Smooth muscle cell (in vitro differentiated cells): Measurements from ENCODE around the gene DNALI1. TPM values are rescaled to one million over a fixed set of nuclear protein-coding genes. Genes with fewer than 3 reads are reported as not detected.

ENCODE experiments used
- DNase-seq: peaks from one replicate; lab custom pipeline; 2025; ENCODE audit not compliant: unreplicated experiment; lab: John Stamatoyannopoulos, UW
- H2AFZ ChIP-seq: fragments of 200-600 bp; sonication (generic); 2 replicates; pipeline ENCODE4 v1.6.0; 2016; ENCODE audit warnings: antibody characterized with exemption, low read depth, mild to moderate bottlenecking
- H3F3A ChIP-seq: fragments of 200-600 bp; sonication (generic); 2 replicates; pipeline ENCODE4 v1.6.0; 2017; ENCODE audit warnings: antibody characterized with exemption, low read depth
- H3K27ac ChIP-seq: fragments of 200-600 bp; sonication (generic); 2 replicates; pipeline ENCODE4 v1.5.1; 2016; ENCODE audit warnings: low read depth, mild to moderate bottlenecking
- H3K27me3 ChIP-seq: fragments of 200-600 bp; sonication (generic); 2 replicates; pipeline ENCODE4 v1.6.1; 2016; ENCODE audit warnings: low read depth, mild to moderate bottlenecking
- H3K36me3 ChIP-seq: fragments of 200-600 bp; sonication (generic); 2 replicates; pipeline ENCODE4 v1.5.1; 2016; ENCODE audit warnings: low read depth
- H3K4me1 ChIP-seq: fragments of 200-600 bp; sonication (generic); 2 replicates; pipeline ENCODE4 v1.5.1; 2016; ENCODE audit warnings: low read depth
- H3K4me2 ChIP-seq: fragments of 200-600 bp; sonication (generic); 2 replicates; pipeline ENCODE4 v1.6.0; 2016; ENCODE audit warnings: mild to moderate bottlenecking
- H3K4me3 ChIP-seq: fragments of 200-600 bp; sonication (generic); 2 replicates; pipeline ENCODE4 v1.5.1; 2016; ENCODE audit warnings: mild to moderate bottlenecking
- H3K79me2 ChIP-seq: fragments of 200-600 bp; sonication (generic); 2 replicates; pipeline ENCODE4 v1.6.0; 2016; ENCODE audit warnings: low read depth, mild to moderate bottlenecking
- H3K9ac ChIP-seq: fragments of 200-600 bp; sonication (generic); 2 replicates; pipeline ENCODE4 v1.6.0; 2016; ENCODE audit warnings: low read depth
- H3K9me3 ChIP-seq: fragments of 200-600 bp; sonication (generic); replicated peaks from 2 replicates; pipeline ENCODE4 v1.5.1; 2016; ENCODE audit warnings: low read depth
- H4K20me1 ChIP-seq: fragments of 200-600 bp; sonication (generic); 2 replicates; pipeline ENCODE4 v1.6.0; 2016; ENCODE audit warnings: low read depth
- WGBS: methylation state at CpG from one replicate; pipeline ENCODE4 v1.1.7; 2016; ENCODE audit warnings: low lambda C conversion rate; 5-methylcytosine and 5-hydroxymethylcytosine counted together
- polyA plus RNA-seq: library from polyadenylated mRNA; unstranded; fragments of >200 nt; fragmentation: Nextera tagmentation; extraction: Ambion mirVana; gene quantifications from 2 replicates; pipeline ENCODE4 v1.2.1, GENCODE V29; 2016
- total RNA-seq: library from RNA; depleted of rRNA; stranded (reverse); fragments of >200 nt; gene quantifications from 2 replicates; pipeline ENCODE4 v1.2.3, GENCODE V29; 2014
- TF ChIP-seq, protein P1 (sequence below): fragments of 200-600 bp; sonication (generic); IDR thresholded peaks from 2 replicates; pipeline ENCODE4 v1.5.1; 2017; ENCODE audit warnings: borderline replicate concordance, mild to moderate bottlenecking, antibody characterized with exemption; ENCODE audit not compliant: insufficient read depth, poor library complexity, severe bottlenecking

DNALI1 gene
- total and polyA plus RNA-seq, 2 experiments from 2014 or later = 7.2 to 8.4 TPM

DNA sequence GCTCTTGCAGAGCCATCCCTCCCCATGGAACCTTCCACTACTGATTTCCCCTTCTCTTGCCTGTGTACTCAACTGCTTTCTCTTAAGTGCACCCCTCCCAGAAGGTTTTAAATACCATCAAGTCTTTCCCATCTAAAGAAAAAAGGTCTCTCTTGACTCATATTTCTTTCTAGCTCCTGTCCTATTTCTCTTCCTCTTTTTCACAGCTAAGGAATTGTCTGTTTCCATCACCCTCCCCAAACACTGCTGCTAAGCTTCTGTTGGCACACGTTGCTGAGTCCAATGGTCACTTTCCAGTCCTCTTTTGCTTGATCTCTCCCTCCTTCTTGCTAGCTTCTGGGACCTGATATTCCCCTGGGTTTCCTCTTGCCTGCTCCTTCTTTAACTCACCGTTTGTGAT lies 52.3 kb downstream of the DNALI1 start:
- H3K36me3 ChIP-seq = no peaks in the 10 kb centered on the region
- no peaks in the 10 kb centered on the region for H3K79me2 ChIP-seq
- no peak overlapping the region for H3K4me3 ChIP-seq
- H3K27ac ChIP-seq = no peak overlapping the region
- 54% methylated on average over 2 of the region's 2 CpGs for WGBS
- H3K4me2 ChIP-seq = no peak overlapping the region
- no peaks in the 10 kb centered on the region for H4K20me1 ChIP-seq
- no peaks in the 10 kb centered on the region for H3K4me1 ChIP-seq
- peaks cover 71% of the 10 kb centered on the region for H3K27me3 ChIP-seq
- H3K9ac ChIP-seq = no peak overlapping the region
- H3K9me3 ChIP-seq = no peaks in the 10 kb centered on the region
- TF ChIP-seq, protein P1, sequence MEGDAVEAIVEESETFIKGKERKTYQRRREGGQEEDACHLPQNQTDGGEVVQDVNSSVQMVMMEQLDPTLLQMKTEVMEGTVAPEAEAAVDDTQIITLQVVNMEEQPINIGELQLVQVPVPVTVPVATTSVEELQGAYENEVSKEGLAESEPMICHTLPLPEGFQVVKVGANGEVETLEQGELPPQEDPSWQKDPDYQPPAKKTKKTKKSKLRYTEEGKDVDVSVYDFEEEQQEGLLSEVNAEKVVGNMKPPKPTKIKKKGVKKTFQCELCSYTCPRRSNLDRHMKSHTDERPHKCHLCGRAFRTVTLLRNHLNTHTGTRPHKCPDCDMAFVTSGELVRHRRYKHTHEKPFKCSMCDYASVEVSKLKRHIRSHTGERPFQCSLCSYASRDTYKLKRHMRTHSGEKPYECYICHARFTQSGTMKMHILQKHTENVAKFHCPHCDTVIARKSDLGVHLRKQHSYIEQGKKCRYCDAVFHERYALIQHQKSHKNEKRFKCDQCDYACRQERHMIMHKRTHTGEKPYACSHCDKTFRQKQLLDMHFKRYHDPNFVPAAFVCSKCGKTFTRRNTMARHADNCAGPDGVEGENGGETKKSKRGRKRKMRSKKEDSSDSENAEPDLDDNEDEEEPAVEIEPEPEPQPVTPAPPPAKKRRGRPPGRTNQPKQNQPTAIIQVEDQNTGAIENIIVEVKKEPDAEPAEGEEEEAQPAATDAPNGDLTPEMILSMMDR = no peak
- H3F3A ChIP-seq = no peaks in the 10 kb centered on the region
- no peak for DNase-seq
- H2AFZ ChIP-seq = no peak overlapping the region

DNA sequence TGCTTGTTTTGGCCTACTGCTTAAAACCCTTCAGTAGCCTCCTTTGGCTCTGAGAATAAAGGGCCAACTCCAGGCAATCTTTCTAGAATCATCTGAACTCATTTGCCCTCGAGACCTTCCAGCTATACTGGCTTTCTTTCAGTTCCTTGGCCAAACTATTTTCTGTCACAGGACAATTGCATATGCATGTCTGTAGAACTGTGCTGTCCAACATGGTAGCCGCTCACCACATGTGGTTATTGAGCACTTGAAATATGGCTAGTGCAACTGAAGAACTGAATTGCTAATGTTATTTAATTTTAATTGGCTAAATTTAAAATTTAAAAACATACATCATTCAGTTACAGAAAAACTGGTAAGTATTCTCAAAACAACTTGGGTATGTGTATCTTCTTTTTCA lies 53.3 kb downstream of the DNALI1 start:
- no peaks in the 10 kb centered on the region for H4K20me1 ChIP-seq
- no peaks in the 10 kb centered on the region for H3K36me3 ChIP-seq
- H3F3A ChIP-seq = no peaks in the 10 kb centered on the region
- H3K4me3 ChIP-seq = no peak overlapping the region
- DNase-seq = no peak
- TF ChIP-seq, protein P1 = no peak
- H3K4me2 ChIP-seq = no peak overlapping the region
- no peak overlapping the region for H2AFZ ChIP-seq
- H3K27ac ChIP-seq = no peak overlapping the region
- H3K79me2 ChIP-seq = no peaks in the 10 kb centered on the region
- WGBS = 82% methylated on average over 2 of the region's 2 CpGs
- H3K27me3 ChIP-seq = peaks cover 78% of the 10 kb centered on the region
- no peaks in the 10 kb centered on the region for H3K9me3 ChIP-seq
- no peaks in the 10 kb centered on the region for H3K4me1 ChIP-seq
- no peak overlapping the region for H3K9ac ChIP-seq

DNA sequence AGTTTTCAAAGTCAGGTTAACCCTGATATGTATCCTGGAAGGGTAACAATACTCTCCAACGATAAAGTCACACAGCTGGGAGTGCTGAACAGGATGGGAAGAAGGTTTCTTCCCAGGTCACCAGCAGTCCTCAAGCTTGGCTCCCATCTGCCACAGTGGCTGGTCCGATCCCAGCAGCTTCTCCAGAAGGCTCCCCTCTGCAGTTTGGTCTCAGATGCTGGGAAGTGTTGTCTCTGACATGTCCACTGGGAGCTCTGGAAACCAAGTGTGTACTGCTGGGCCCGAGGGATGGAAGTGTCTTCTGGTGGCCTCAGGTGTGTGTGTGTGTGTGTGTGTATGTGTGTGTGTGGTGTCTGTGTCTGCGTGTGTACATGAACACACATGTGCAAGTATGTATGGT lies 55.4 kb downstream of the DNALI1 start:
- Histone ChIP-seq H3K4me1 (no peaks in the 10 kb centered on the region), H3K36me3 (no peaks in the 10 kb centered on the region), H3K9me3 (no peaks in the 10 kb centered on the region), H3K27me3 (peaks cover 85% of the 10 kb centered on the region), H2AFZ (no peak overlapping the region), H3K79me2 (no peaks in the 10 kb centered on the region), H3F3A (no peaks in the 10 kb centered on the region), H3K4me2 (no peak overlapping the region), H3K4me3 (no peak overlapping the region), H3K27ac (no peak overlapping the region), H4K20me1 (no peaks in the 10 kb centered on the region), H3K9ac (no peak overlapping the region)
- TF ChIP-seq, protein P1 = no peak
- 73% methylated on average over 4 of the region's 4 CpGs for WGBS
- no peak for DNase-seq

DNA sequence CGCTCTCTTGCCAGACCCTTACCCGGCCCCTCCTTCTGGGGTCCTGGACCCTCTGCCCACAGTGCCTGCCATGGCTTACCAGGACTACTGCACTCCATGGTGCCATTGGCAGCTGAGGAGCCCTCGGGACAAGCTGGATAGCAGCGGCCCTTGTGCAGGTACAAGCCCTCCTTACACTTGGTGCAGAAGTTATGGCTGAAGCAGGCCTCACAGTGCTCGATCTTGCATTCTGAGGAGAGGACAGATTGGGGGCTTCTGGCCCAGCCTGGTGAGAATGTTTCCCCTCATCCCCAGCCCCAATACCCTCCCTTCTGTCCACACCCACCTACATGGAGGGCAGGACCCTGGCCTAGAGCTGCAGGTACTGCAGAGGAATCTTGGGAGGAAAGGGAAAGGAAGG lies 57.4 kb downstream of the DNALI1 start:
- no peaks in the 10 kb centered on the region for H4K20me1 ChIP-seq
- H3K79me2 ChIP-seq = no peaks in the 10 kb centered on the region
- H3K4me2 ChIP-seq = no peak overlapping the region
- no peak overlapping the region for H3K4me3 ChIP-seq
- TF ChIP-seq, protein P1 = no peak
- H3F3A ChIP-seq = no peaks in the 10 kb centered on the region
- no peaks in the 10 kb centered on the region for H3K36me3 ChIP-seq
- H3K9me3 ChIP-seq = no peaks in the 10 kb centered on the region
- H3K27me3 ChIP-seq = peaks cover 82% of the 10 kb centered on the region
- H2AFZ ChIP-seq = no peak overlapping the region
- WGBS = 85% methylated on average over 5 of the region's 5 CpGs
- H3K27ac ChIP-seq = no peak overlapping the region
- no peak overlapping the region for H3K9ac ChIP-seq
- no peaks in the 10 kb centered on the region for H3K4me1 ChIP-seq
- DNase-seq = no peak
